ENCODE measurements around the gene THBD.
A peak's percentile ranks its signal among the peaks of the same experiment; 100 is the strongest.

Gene THBD

GRCh38 chr20:23086931-23087411 is 37.5 kb upstream of the THBD start:
- TF ChIP-seq MAX (IDR thresholded peaks at IDR 0.05; ENCODE audit: low read depth, low read length), result no peak
- TF ChIP-seq MYC (IDR thresholded peaks at IDR 0.05; ENCODE audit: low read depth, low read length), result no peak
- TF ChIP-seq POLR2A (IDR thresholded peaks at IDR 0.05; ENCODE audit: extremely low read depth, insufficient read length), result no peak
- TF ChIP-seq CTCF (IDR thresholded peaks at IDR 0.05; ENCODE audit: low read depth, low read length), result no peak
- peak; percentile 70 for DNase-seq (ENCODE audit: low read depth)
- H3K4me3 ChIP-seq (ENCODE audit: low read depth, low read length), result peak overlapping the region; percentile 48

GRCh38 chr20:23086056-23086566 is 36.6 kb upstream of the THBD start, which contains the start of gene CD93:
Gene CD93, minus strand, starts transcription at chr20:23086324. Its CDS starts 132 bp downstream, at chr20:23086192.
- peak; percentile 86 for DNase-seq (ENCODE audit: low read depth)
- peak within 1 kb of the TSS; percentile 48 for H3K4me3 ChIP-seq (ENCODE audit: low read depth, low read length)
- TF ChIP-seq POLR2A (IDR thresholded peaks at IDR 0.05; ENCODE audit: extremely low read depth, insufficient read length), result peak; percentile 52
- peak; percentile 69; the same call in 1 of the 2 replicates for TF ChIP-seq MYC (IDR thresholded peaks at IDR 0.05; ENCODE audit: low read depth, low read length)
- peak; percentile 60; the same call in 1 of the 2 replicates for TF ChIP-seq MAX (IDR thresholded peaks at IDR 0.05; ENCODE audit: low read depth, low read length)
- TF ChIP-seq CTCF (IDR thresholded peaks at IDR 0.05; ENCODE audit: low read depth, low read length), result no peak

GRCh38 chr20:23085436-23086055 is 36.1 kb upstream of the THBD start:
- peak overlapping the region; percentile 48 for H3K4me3 ChIP-seq (ENCODE audit: low read depth, low read length)
- TF ChIP-seq MYC (IDR thresholded peaks at IDR 0.05; ENCODE audit: low read depth, low read length), result no peak
- peak; percentile 66 for TF ChIP-seq MAX (IDR thresholded peaks at IDR 0.05; ENCODE audit: low read depth, low read length)
- no peak for TF ChIP-seq POLR2A (IDR thresholded peaks at IDR 0.05; ENCODE audit: extremely low read depth, insufficient read length)
- TF ChIP-seq CTCF (IDR thresholded peaks at IDR 0.05; ENCODE audit: low read depth, low read length), result no peak
- DNase-seq (ENCODE audit: low read depth), result peak; percentile 59

GRCh38 chr20:23084845-23085365 is 35.4 kb upstream of the THBD start:
- TF ChIP-seq POLR2A (IDR thresholded peaks at IDR 0.05; ENCODE audit: extremely low read depth, insufficient read length) (no peak), MAX (IDR thresholded peaks at IDR 0.05; ENCODE audit: low read depth, low read length) (0 out of 2 replicates have a peak, but pooled peaks have one; percentile 22)
- H3K4me3 ChIP-seq (ENCODE audit: low read depth, low read length), result no peak overlapping the region

GRCh38 chr20:23084282-23084844 is 34.9 kb upstream of the THBD start:
- H3K4me3 ChIP-seq (ENCODE audit: low read depth, low read length), result peak overlapping the region; percentile 39
- no peak for TF ChIP-seq MAX (IDR thresholded peaks at IDR 0.05; ENCODE audit: low read depth, low read length)
- no peak for TF ChIP-seq MYC (IDR thresholded peaks at IDR 0.05; ENCODE audit: low read depth, low read length)
- no peak for TF ChIP-seq POLR2A (IDR thresholded peaks at IDR 0.05; ENCODE audit: extremely low read depth, insufficient read length)
- no peak for TF ChIP-seq CTCF (IDR thresholded peaks at IDR 0.05; ENCODE audit: low read depth, low read length)
- no peak for DNase-seq (ENCODE audit: low read depth)

More at GRCh38 chr20:23084845-23085365, 35.4 kb upstream of the THBD start:
- DNase-seq (ENCODE audit: low read depth), result no peak

Measured in NB4 (cell line).